ENCODE data around the gene PREX1.

The PREX1 gene

DNA sequence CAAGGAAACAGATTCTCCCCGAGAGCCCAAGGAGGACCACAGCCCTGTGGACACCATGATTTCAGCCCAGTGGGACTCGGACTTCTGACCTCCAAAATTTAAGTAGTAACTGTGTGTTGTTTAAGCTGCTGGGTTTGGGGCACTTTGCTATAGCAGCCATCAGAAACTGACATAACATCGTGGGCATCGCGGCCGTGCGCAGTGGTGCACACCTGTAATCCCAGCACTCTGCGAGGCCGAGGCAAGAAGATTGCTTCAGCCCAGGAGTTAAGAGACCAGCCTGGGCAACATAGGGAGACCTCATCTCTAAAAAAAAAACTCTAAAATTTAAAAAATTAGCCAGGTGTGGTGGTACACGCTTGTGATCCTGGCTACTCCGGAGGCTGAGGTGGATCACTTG, 175.8 kb downstream of the PREX1 start:
- no peaks in the 10 kb centered on the region for H3K9me3 Mint-ChIP-seq
- DNase-seq (ENCODE audit: low spot score in 2 of 2) (no peak), ATAC-seq (ENCODE audit: low read depth) (no peak)
- H3K27ac Mint-ChIP-seq, result peak overlapping the region; percentile 33
- no peak overlapping the region for H3K4me3 Mint-ChIP-seq
- H3K36me3 Mint-ChIP-seq, result peaks cover 34% of the 10 kb centered on the region
- no peaks in the 10 kb centered on the region for H3K27me3 Mint-ChIP-seq
- no peaks in the 10 kb centered on the region for H3K4me1 Mint-ChIP-seq

DNA sequence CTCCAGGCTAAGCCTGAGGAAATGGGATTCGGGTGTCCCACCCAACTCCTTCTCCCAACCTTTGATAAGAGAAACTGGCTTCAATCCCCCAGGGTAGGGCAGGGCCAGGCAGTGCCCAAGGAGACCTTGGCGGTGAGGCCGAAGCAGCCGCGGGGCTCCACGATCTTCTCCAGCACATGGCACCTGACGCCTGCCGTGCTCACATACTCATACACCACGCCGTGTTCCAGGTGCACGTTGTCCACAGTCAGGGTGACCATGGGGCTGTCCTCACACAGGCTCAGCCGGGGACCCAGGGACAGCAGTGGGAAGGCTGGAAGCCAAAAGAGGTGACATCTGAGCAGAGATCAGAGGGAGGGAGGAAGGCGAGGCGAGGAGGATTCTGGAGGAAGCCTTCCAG, 176.5 kb downstream of the PREX1 start:
- H3K36me3 Mint-ChIP-seq, result peaks cover 28% of the 10 kb centered on the region
- no peaks in the 10 kb centered on the region for H3K27me3 Mint-ChIP-seq
- H3K9me3 Mint-ChIP-seq, result no peaks in the 10 kb centered on the region
- no peak for DNase-seq (ENCODE audit: low spot score in 2 of 2)
- no peaks in the 10 kb centered on the region for H3K4me1 Mint-ChIP-seq
- ATAC-seq (ENCODE audit: low read depth), result no peak
- H3K4me3 Mint-ChIP-seq, result no peak overlapping the region
- H3K27ac Mint-ChIP-seq, result peak overlapping the region; percentile 33

DNA sequence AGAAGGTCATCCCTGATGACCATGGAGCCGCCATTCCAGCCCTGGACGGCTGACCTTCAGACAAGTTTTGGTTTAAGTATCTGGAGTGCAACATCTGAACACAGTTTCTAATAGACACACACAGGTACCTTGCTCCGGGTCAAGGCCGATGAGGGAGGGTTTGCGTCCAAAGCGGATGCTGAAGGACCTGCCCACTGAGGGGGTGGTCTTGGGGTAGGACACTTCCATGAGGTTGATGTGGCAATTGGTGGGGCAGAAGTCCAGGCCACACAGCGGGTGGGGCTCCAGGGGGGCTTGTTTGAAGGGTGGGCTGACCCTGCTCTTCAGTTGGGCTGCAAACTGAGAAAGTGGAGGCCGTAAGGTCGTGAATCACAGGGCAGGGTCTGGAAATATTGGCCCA, 177.9 kb downstream of the PREX1 start:
- Mint-ChIP-seq H3K4me3 (no peak overlapping the region), H3K36me3 (peaks cover 32% of the 10 kb centered on the region), H3K9me3 (no peaks in the 10 kb centered on the region), H3K27ac (no peak overlapping the region), H3K4me1 (no peaks in the 10 kb centered on the region), H3K27me3 (no peaks in the 10 kb centered on the region)
- no peak for DNase-seq (ENCODE audit: low spot score in 2 of 2)
- no peak for ATAC-seq (ENCODE audit: low read depth)

DNA sequence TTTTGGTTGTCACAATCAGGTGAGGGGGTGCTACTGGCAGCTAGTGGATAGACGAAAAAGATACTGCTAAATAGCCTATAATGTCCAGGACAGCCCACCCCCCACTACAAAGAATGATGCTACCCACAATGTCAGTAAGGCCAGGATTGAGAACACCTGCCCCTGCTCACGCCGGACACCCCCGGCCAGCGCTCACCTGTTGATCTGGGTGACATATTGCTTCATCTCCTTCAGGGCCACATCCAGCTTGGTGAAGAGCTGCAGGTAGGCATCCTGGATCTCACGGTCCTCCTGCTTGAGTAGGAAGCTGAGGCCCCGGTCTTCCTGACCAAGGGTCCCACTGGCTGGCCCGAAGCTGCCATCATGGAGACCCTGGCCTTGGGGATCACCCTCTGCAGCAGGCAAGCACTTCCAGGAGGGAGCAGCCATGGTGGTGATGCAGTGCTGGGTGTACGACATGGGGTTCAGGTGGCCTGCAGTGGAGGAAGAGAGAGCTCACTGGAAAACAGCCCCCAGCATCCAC, 178.6 kb downstream of the PREX1 start:
- Mint-ChIP-seq H3K27ac (peak overlapping the region; percentile 35), H3K4me3 (no peak overlapping the region), H3K36me3 (peaks cover 36% of the 10 kb centered on the region), H3K4me1 (no peaks in the 10 kb centered on the region), H3K9me3 (no peaks in the 10 kb centered on the region), H3K27me3 (no peaks in the 10 kb centered on the region)
- no peak for DNase-seq (ENCODE audit: low spot score in 2 of 2)
- no peak for ATAC-seq (ENCODE audit: low read depth)

DNA sequence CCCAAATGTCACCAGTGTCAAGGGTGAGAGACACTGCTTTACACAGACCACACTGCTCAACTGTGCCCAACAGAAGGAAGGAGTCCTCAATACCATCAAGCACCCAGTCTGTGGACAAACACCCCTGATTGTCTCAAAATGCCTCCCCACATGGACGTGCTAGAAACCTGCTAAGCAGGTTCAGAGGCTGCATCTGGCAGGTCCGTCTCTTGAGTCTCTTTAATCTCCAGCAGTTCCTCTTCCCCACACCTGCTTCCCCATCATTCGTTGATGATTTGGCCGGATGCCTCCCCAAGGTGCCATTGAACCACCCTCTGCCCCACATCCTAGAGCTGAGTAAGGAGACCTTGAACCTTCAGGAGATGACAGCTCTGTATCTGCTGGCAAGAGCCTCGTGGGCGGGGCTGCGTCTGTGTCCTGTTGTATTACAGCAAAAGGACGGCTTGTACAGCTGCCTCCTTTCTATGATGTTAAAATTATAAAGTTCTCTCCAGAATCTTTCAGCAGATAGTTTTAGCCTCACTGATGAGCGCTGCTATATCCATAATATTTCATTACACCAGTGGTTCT, 179.2 kb downstream of the PREX1 start:
- Mint-ChIP-seq H3K4me3 (no peak overlapping the region), H3K36me3 (peaks cover 39% of the 10 kb centered on the region), H3K4me1 (no peaks in the 10 kb centered on the region), H3K27me3 (no peaks in the 10 kb centered on the region), H3K27ac (peak overlapping the region; percentile 35), H3K9me3 (no peaks in the 10 kb centered on the region)
- ATAC-seq (ENCODE audit: low read depth) (no peak), DNase-seq (ENCODE audit: low spot score in 2 of 2) (no peak)

DNA sequence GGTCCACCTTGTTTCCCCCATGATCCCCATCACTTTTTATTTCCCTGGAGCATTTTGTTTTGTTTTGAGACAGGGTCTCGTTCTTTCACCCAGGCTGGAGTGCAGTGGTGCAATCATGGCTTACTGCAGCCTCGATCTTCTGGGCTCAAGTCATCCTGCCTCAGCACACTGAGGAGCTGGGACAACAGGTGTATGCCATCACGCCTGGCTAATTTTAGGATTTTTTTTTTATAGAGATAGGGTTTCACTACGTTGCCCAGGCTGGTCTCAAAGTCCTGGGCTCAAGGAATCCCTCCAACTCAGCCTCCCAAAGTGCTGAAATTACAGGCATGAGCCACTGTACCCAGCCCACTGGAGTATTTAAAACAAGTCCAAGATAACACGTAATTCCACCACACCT, 179.9 kb downstream of the PREX1 start:
- ATAC-seq (ENCODE audit: low read depth), result no peak
- no peaks in the 10 kb centered on the region for H3K4me1 Mint-ChIP-seq
- H3K4me3 Mint-ChIP-seq, result no peak overlapping the region
- no peak overlapping the region for H3K27ac Mint-ChIP-seq
- H3K36me3 Mint-ChIP-seq, result peaks cover 39% of the 10 kb centered on the region
- no peaks in the 10 kb centered on the region for H3K27me3 Mint-ChIP-seq
- no peak for DNase-seq (ENCODE audit: low spot score in 2 of 2)
- no peaks in the 10 kb centered on the region for H3K9me3 Mint-ChIP-seq

DNA sequence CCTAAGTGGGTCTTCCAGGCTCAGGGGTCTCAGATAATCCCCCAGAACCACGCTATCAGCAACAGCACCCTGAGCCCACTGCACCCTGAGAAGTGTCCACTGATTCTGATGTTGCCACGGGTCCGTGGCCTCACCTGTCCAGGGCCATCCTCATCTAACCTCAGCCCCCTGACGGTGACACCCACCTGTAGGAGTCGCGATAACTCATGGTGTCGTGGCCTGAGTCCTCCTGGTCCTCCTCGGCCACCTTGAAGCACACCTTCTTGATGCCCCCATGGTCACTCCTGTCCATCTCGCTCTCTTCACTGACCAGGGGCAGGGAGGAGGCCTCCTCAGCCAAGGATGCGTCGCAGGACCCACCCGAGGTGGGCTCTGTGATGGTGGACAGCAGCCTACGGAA, 182.1 kb downstream of the PREX1 start:
- Mint-ChIP-seq H3K4me1 (peaks cover 3% of the 10 kb centered on the region), H3K36me3 (peaks cover 36% of the 10 kb centered on the region), H3K27ac (no peak overlapping the region), H3K4me3 (no peak overlapping the region), H3K27me3 (no peaks in the 10 kb centered on the region), H3K9me3 (no peaks in the 10 kb centered on the region)
- no peak for DNase-seq (ENCODE audit: low spot score in 2 of 2)
- ATAC-seq (ENCODE audit: low read depth), result no peak

DNA sequence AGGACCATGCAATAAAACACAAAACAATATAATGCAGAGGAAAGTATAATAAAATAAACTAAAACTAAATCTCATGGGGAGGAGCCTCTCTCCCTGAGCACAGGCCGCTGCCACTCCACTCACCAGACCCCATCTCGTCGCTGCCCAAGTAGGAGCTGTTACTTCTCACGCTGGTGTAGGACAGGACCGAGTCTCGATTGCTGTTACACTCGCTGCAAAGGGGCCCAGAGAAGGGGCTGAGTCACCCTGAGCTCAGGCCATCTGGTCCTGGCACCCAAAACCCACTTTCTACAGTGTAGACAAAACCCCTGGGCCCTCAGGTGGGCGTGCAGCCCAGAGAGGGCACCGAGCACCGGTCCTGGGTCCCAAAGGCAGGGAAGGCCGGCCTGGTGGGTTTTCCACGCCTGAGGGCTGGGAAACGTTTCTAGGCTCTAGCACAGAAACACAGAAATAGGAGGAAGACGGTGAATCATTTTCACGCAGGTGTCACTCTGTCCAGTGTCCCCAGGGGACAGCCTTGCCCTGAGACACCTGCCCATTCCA, 183.4 kb downstream of the PREX1 start:
- no peaks in the 10 kb centered on the region for H3K9me3 Mint-ChIP-seq
- ATAC-seq (ENCODE audit: low read depth), result no peak
- DNase-seq (ENCODE audit: low spot score in 2 of 2), result no peak
- H3K27me3 Mint-ChIP-seq, result no peaks in the 10 kb centered on the region
- peaks cover 44% of the 10 kb centered on the region for H3K36me3 Mint-ChIP-seq
- no peak overlapping the region for H3K4me3 Mint-ChIP-seq
- H3K4me1 Mint-ChIP-seq, result peaks cover 5% of the 10 kb centered on the region
- no peak overlapping the region for H3K27ac Mint-ChIP-seq

DNA sequence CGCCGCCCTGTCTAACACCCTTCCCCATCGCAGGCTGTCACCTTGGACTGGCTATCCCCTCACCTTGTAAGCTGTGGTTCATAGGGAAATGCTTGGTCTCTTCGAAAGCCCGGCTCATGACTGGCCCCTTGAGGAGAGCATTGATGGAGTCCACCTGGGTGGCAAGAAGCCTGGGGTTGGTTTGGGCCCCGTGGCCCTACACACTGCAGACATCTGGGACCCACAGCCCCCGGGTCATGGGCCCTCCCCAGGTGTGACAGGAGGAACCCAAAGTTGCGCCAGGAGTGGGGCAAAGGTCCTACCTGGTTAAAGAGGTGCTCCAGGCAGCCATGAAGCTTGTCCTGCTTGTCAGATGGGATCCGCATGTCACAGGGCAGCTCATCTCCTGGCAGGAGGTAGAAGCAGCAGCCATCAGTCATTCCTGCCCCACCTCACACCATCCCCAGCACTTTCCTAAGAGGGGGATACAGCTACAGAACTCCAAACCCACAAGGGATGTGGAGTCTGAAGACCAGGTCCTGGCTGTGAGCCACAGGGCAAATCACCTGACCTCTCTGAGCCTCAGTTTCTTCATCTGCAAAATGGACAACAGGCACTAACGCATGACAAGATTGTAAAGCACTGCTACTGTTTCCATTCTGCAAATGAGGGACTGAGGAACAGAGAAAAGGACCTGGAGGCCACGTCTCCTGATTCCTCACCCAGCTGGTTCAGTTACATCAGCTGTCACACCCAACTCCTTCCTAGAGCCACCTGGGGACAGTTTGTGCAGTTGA, 185.5 kb downstream of the PREX1 start:
- no peaks in the 10 kb centered on the region for H3K27me3 Mint-ChIP-seq
- H3K9me3 Mint-ChIP-seq, result no peaks in the 10 kb centered on the region
- no peak overlapping the region for H3K27ac Mint-ChIP-seq
- DNase-seq (ENCODE audit: low spot score in 2 of 2), result no peak
- no peak overlapping the region for H3K4me3 Mint-ChIP-seq
- ATAC-seq (ENCODE audit: low read depth), result no peak
- H3K36me3 Mint-ChIP-seq, result peaks cover 42% of the 10 kb centered on the region
- peaks cover 5% of the 10 kb centered on the region for H3K4me1 Mint-ChIP-seq

DNA sequence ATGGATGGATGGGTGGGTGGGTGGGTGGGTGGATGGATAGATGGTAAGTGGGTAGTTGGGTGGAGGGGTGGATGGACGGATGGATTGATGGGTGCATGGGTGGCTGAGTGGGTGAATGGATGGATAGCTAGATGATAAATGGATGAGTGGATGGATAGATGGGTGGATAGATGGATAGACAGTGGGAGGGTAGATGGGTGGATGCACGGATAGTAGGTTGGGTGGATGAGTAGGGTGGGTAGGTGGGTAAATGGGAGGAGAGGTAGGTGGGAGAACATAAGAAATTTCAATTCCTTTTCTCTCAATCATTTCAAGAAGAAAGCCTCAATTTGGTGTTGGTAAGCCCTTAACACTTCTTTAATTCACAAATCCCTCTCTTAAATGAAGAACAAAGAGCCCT, 186.9 kb downstream of the PREX1 start:
- Mint-ChIP-seq H3K27me3 (no peaks in the 10 kb centered on the region), H3K36me3 (peaks cover 43% of the 10 kb centered on the region), H3K27ac (peak overlapping the region; percentile 28), H3K4me3 (no peak overlapping the region), H3K4me1 (peaks cover 5% of the 10 kb centered on the region), H3K9me3 (no peaks in the 10 kb centered on the region)
- DNase-seq (ENCODE audit: low spot score in 2 of 2) (no peak), ATAC-seq (ENCODE audit: low read depth) (no peak)

DNA sequence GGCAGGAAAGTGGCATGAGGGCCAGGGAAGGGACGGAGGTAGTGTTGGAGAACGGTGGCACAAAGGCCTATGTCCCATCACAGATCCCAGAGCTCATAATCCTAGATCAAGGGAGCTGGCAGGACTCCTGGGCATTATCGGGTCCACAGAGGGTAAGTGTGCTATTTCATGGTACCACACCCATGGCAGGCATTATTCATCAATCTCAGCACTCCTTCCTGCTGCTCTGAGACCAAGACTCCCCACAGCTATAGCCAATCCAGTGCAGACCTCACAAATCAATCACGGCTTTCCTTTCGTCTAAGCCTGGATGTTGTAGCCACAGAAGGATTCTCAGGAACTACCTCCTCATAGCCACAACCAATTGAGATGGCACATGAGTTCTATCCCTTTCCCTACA, 187.9 kb downstream of the PREX1 start:
- Mint-ChIP-seq H3K9me3 (no peaks in the 10 kb centered on the region), H3K27ac (peak overlapping the region; percentile 58), H3K27me3 (no peaks in the 10 kb centered on the region), H3K4me3 (no peak overlapping the region), H3K4me1 (peaks cover 8% of the 10 kb centered on the region), H3K36me3 (peaks cover 43% of the 10 kb centered on the region)
- no peak for DNase-seq (ENCODE audit: low spot score in 2 of 2)
- no peak for ATAC-seq (ENCODE audit: low read depth)

DNA sequence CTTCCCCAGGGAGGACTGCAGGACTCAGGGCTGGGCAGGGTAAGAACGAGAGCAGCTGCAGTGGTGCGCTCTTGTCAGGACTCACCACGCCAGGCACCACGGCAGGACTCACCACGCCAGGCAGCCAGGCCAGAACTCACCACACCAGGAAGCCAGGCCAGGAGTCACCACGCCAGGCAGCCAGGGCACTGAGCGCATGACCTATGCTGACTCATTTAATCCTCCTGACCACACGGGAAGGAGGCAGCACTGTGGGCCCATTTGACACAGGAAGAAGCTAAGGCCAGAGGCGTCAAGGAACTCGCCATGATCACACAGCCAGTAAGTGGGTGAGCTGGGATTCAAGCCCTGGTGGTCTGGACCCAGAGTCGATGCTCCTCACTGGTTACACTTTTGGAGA, 189.3 kb downstream of the PREX1 start:
- Mint-ChIP-seq H3K27me3 (no peaks in the 10 kb centered on the region), H3K4me1 (peaks cover 11% of the 10 kb centered on the region), H3K9me3 (no peaks in the 10 kb centered on the region), H3K27ac (peak overlapping the region; percentile 19), H3K36me3 (peaks cover 45% of the 10 kb centered on the region), H3K4me3 (no peak overlapping the region)
- ATAC-seq (ENCODE audit: low read depth), result no peak
- no peak for DNase-seq (ENCODE audit: low spot score in 2 of 2)

DNA sequence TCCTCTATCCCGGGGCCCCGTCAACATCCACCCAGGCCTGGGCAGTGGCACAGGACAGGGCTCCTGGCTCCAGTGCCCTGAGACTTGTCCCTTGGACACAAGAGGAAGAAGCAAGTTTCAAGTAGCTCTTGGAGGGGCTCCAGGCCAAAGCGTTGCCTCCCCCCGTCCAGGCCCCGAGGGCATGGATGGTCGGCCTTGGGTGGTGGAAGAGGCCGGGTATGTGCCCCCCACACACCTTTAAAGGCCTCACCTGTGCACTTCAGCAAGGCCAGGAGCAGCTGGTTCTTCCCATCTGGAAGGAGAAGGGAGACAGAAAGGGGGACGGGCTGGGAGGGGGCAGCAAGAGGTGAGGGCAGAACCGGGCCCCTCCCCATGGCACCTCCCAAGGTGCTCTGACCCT, 190.3 kb downstream of the PREX1 start:
- no peak for DNase-seq (ENCODE audit: low spot score in 2 of 2)
- no peak overlapping the region for H3K4me3 Mint-ChIP-seq
- no peak overlapping the region for H3K27ac Mint-ChIP-seq
- peaks cover 11% of the 10 kb centered on the region for H3K4me1 Mint-ChIP-seq
- no peaks in the 10 kb centered on the region for H3K27me3 Mint-ChIP-seq
- H3K9me3 Mint-ChIP-seq, result no peaks in the 10 kb centered on the region
- peaks cover 50% of the 10 kb centered on the region for H3K36me3 Mint-ChIP-seq
- no peak for ATAC-seq (ENCODE audit: low read depth)

DNA sequence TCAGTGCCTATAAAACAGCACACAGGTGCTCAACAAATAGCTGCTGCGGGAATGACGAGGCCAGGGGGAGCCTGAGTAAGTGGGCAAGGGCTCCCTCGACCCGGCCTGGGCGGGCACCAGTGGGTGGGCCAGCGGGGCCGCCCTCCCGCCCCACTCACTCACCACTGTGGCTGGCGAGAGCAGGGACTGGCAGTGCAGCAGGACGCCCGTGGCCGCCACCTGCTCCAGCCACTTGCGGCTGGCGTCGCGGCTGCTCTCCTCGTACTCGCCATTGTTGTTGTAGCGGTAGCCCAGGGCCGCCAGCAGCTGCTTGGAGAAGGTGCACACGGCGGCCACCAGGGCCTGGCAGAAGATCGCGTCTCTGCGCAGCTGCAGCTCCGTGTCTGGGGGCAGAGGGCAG, 191.5 kb downstream of the PREX1 start:
- Mint-ChIP-seq H3K27me3 (no peaks in the 10 kb centered on the region), H3K4me3 (no peak overlapping the region), H3K36me3 (peaks cover 47% of the 10 kb centered on the region), H3K27ac (no peak overlapping the region), H3K9me3 (no peaks in the 10 kb centered on the region), H3K4me1 (peaks cover 11% of the 10 kb centered on the region)
- ATAC-seq (ENCODE audit: low read depth) (no peak), DNase-seq (ENCODE audit: low spot score in 2 of 2) (no peak)
